GM12892 (cell line): ENCODE measurements around the gene ASCL2.
"Not testable (repeated sequence)": the region's sequence is repeated elsewhere in the genome, so short reads cannot be mapped to it uniquely, and the experiment has no call there.

Source experiments
- POLR2A ChIP-seq: IDR thresholded peaks from 2 replicates; pipeline ENCODE4 v1.6.1; 2011; ENCODE audit warnings: low read depth, low read length, control low read depth
- POLR2AphosphoS5 ChIP-seq: IDR thresholded peaks from 2 replicates; pipeline ENCODE4 v1.6.1; 2011; ENCODE audit warnings: low read depth, low read length, control low read depth
- TAF1 ChIP-seq: IDR thresholded peaks from 2 replicates; pipeline ENCODE4 v1.6.1; 2011; ENCODE audit warnings: low read depth, mild to moderate bottlenecking, control low read depth, low read length, borderline replicate concordance

DNA sequence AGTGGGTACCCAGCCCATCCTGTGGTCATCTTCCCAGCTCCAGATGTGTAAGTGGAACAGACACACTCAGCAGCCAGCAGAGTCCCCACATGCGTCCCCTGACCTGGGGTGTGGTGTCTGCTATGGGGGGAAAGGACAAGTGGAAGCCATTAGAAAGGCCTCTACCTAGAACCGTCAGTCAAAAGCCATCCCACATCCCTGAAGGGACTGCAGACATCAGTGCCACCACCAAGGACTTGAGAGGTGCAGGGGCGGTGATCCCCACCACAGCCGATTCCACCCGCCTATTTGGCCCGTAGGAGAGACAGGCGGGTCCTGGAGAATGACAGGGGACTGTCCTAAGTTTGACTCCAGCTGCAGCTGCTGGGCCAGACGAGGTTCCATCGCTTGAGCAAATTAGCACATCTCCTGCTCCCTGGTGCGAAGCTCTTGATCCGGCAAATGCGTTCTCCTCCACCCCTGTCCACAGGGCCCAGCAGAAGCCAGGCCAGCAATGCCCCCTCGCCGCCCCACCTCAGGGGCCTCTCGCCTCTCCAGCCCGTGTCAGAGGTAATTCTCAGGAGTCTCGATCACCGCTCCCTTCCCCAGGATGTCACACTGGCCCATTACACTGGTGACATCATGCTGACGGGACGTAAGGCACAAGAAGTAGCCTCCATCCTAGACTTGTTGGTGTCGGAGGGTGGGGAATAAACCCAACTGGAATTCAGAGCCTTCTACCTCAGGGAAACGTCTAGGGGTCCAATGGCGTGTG is 33.8 kb downstream of the ASCL2 start:
- not testable (repeated sequence) for TF ChIP-seq POLR2A, POLR2AphosphoS5, TAF1
